ENCODE results near the gene KATNA1.
A peak's percentile ranks its signal among the peaks of the same experiment; 100 is the strongest.

Gene KATNA1

DNA sequence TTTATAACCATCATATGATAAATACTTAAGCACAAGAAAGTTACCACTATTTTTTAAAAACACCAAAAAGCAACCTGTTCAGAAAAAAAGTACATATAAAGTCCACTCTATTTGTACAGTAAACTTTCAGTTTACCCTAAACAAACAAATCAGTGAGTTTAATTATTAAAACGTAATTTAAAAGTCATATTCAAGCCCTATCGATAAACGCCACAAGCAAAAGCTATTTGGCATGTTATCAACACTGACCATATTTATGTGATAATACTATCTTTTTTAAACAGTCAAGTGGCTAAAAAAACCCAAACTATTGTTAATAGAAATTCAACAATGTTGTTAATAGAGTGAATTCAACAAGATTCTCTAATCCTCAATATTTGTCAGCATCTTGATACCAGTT, 1.9 kb downstream of the KATNA1 start:
- Mint-ChIP-seq H3K27ac (no peak overlapping the region), H3K4me1 (ENCODE audit: low read depth) (peaks cover 20% of the 10 kb centered on the region)

GRCh38 chr6:149642829-149643580, 5.5 kb downstream of the KATNA1 start:
- Mint-ChIP-seq H3K36me3 (ENCODE audit: low read depth) (peaks cover 21% of the 10 kb centered on the region), H3K4me3 (no peak overlapping the region), H3K27ac (no peak overlapping the region), H3K4me1 (ENCODE audit: low read depth) (peaks cover 17% of the 10 kb centered on the region), H3K27me3 (ENCODE audit: low read depth) (no peaks in the 10 kb centered on the region), H3K9me3 (no peaks in the 10 kb centered on the region)
- DNase-seq (ENCODE audit: low spot score): no peak

More for the DNA sequence above, 1.9 kb downstream of the KATNA1 start:
- Mint-ChIP-seq H3K36me3 (ENCODE audit: low read depth) (peaks cover 14% of the 10 kb centered on the region), H3K9me3 (no peaks in the 10 kb centered on the region), H3K27me3 (ENCODE audit: low read depth) (no peaks in the 10 kb centered on the region), H3K4me3 (peak overlapping the region; percentile 88)
- DNase-seq (ENCODE audit: low spot score): no peak

DNA sequence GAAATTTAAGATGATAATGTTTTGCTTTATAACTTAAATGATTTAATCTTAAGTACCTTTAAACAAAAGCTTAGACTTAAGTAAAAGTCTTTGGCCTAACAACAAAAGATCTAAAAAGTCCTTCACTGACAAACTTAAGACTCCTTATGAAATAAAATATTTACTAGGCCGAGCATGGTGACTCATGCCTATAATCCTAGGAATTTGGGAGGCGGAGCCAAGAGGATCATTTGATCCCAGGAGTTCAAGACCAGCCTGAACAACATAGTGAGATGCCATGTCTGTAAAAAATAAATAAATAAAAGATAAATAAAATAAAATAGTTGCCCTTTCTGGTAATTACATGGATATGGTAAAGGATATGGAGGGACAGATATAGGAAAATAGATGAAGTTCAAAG, 12.4 kb downstream of the KATNA1 start:
- Mint-ChIP-seq H3K4me1 (ENCODE audit: low read depth) (no peaks in the 10 kb centered on the region), H3K27ac (no peak overlapping the region), H3K9me3 (no peaks in the 10 kb centered on the region), H3K27me3 (ENCODE audit: low read depth) (no peaks in the 10 kb centered on the region), H3K4me3 (no peak overlapping the region), H3K36me3 (ENCODE audit: low read depth) (peaks cover 22% of the 10 kb centered on the region)
- DNase-seq (ENCODE audit: low spot score): no peak

- Mint-ChIP-seq H3K27ac (no peak overlapping the region), H3K36me3 (ENCODE audit: low read depth) (peaks cover 24% of the 10 kb centered on the region), H3K9me3 (no peaks in the 10 kb centered on the region), H3K4me3 (no peak overlapping the region), H3K4me1 (ENCODE audit: low read depth) (peaks cover 2% of the 10 kb centered on the region), H3K27me3 (ENCODE audit: low read depth) (no peaks in the 10 kb centered on the region)
- no peak for DNase-seq (ENCODE audit: low spot score)
Observed at GRCh38 chr6:149634315-149634714, 14.2 kb downstream of the KATNA1 start.

- H3K36me3 Mint-ChIP-seq (ENCODE audit: low read depth): peaks cover 33% of the 10 kb centered on the region
- no peak overlapping the region for H3K4me3 Mint-ChIP-seq
- no peaks in the 10 kb centered on the region for H3K27me3 Mint-ChIP-seq (ENCODE audit: low read depth)
- H3K9me3 Mint-ChIP-seq: no peaks in the 10 kb centered on the region
- no peak for DNase-seq (ENCODE audit: low spot score)
- peak overlapping the region; percentile 9 for H3K27ac Mint-ChIP-seq
- H3K4me1 Mint-ChIP-seq (ENCODE audit: low read depth): peaks cover 7% of the 10 kb centered on the region
Observed at GRCh38 chr6:149628875-149629510, 19.5 kb downstream of the KATNA1 start.

DNA sequence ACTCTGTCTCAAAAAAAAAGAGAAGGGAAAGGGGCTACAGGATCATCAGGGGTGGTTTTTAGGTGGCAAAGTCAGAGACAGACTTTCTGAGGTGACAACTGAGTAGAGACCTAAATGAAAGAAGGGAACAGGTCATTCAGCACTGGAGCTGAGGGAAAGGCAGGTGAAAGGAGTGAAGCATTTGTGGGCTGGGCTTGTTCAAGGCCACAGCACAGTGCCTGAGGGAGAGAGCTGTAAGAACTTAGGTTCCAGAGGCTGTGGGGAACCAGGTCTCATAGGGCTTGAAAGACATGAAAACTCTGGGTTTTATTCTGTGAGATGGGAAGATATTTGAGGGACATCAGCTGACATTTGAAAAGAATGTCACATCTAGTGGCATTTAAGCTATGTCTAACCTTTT, 20.8 kb downstream of the KATNA1 start:
- peaks cover 36% of the 10 kb centered on the region for H3K36me3 Mint-ChIP-seq (ENCODE audit: low read depth)

DNA sequence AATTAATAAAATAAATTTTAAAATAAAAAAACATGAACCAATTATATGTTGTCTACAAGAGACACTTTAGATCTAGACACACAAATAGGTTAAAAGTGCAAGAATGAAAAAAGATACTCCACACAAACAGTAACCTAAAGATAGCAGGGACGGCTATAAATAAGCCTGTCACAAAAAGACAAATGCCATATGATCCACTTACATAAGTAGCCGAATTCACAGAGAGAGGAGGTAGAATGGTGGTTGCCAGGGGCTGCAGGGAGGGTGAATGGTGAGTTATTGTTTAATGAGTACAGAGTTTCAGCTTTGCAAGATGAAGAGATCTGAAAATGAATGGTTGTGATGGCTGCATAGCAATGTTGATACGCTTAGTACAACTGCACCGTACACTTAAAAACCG, 32.7 kb downstream of the KATNA1 start:
- H3K36me3 Mint-ChIP-seq (ENCODE audit: low read depth): peaks cover 50% of the 10 kb centered on the region
- peaks cover 2% of the 10 kb centered on the region for H3K4me1 Mint-ChIP-seq (ENCODE audit: low read depth)
- no peak overlapping the region for H3K4me3 Mint-ChIP-seq
- H3K9me3 Mint-ChIP-seq: peaks cover 5% of the 10 kb centered on the region
- H3K27me3 Mint-ChIP-seq (ENCODE audit: low read depth): no peaks in the 10 kb centered on the region
- no peak overlapping the region for H3K27ac Mint-ChIP-seq
- DNase-seq (ENCODE audit: low spot score): no peak

More for the DNA sequence above, 20.8 kb downstream of the KATNA1 start:
- H3K27ac Mint-ChIP-seq: no peak overlapping the region
- peaks cover 7% of the 10 kb centered on the region for H3K4me1 Mint-ChIP-seq (ENCODE audit: low read depth)
- no peak for DNase-seq (ENCODE audit: low spot score)
- H3K9me3 Mint-ChIP-seq: no peaks in the 10 kb centered on the region
- no peak overlapping the region for H3K4me3 Mint-ChIP-seq
- H3K27me3 Mint-ChIP-seq (ENCODE audit: low read depth): no peaks in the 10 kb centered on the region

- Mint-ChIP-seq H3K27me3 (ENCODE audit: low read depth) (no peaks in the 10 kb centered on the region), H3K36me3 (ENCODE audit: low read depth) (peaks cover 48% of the 10 kb centered on the region), H3K4me3 (no peak overlapping the region), H3K27ac (no peak overlapping the region), H3K4me1 (ENCODE audit: low read depth) (peaks cover 6% of the 10 kb centered on the region), H3K9me3 (peaks cover 5% of the 10 kb centered on the region)
- DNase-seq (ENCODE audit: low spot score): no peak
Observed at GRCh38 chr6:149614337-149614736, 34.2 kb downstream of the KATNA1 start.

- Mint-ChIP-seq H3K36me3 (ENCODE audit: low read depth) (peaks cover 23% of the 10 kb centered on the region), H3K4me3 (no peak overlapping the region), H3K27ac (peak overlapping the region; percentile 64), H3K9me3 (peaks cover 5% of the 10 kb centered on the region), H3K27me3 (ENCODE audit: low read depth) (no peaks in the 10 kb centered on the region), H3K4me1 (ENCODE audit: low read depth) (peaks cover 13% of the 10 kb centered on the region)
- no peak for DNase-seq (ENCODE audit: low spot score)
Observed at GRCh38 chr6:149608381-149608982, 40.0 kb downstream of the KATNA1 start.

GRCh38 chr6:149600508-149600907, 48.0 kb downstream of the KATNA1 start:
- DNase-seq (ENCODE audit: low spot score): no peak
- Mint-ChIP-seq H3K27me3 (ENCODE audit: low read depth) (no peaks in the 10 kb centered on the region), H3K9me3 (no peaks in the 10 kb centered on the region), H3K27ac (no peak overlapping the region), H3K4me3 (no peak overlapping the region), H3K36me3 (ENCODE audit: low read depth) (peaks cover 33% of the 10 kb centered on the region), H3K4me1 (ENCODE audit: low read depth) (no peaks in the 10 kb centered on the region)

DNA sequence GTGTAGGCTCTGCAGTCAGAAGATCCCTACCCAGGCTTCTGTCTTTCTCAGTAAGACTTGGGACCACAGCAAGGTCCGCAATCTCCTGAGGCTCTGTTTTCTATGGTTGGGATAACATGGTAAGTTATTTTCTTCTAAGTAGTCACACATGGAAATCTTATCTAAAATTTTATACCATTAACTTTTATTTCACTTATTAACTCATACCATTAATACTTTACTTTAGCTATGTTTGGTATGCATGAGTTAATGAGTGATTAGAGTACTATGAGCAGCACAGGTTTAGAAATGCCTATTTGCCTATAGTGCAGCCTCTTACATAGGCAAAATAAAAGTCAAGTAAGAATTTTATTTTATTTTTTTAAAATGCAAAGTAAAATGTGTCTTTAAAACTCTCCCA, 55.1 kb downstream of the KATNA1 start:
- Mint-ChIP-seq H3K4me1 (ENCODE audit: low read depth) (no peaks in the 10 kb centered on the region), H3K27me3 (ENCODE audit: low read depth) (no peaks in the 10 kb centered on the region), H3K4me3 (no peak overlapping the region), H3K27ac (no peak overlapping the region), H3K36me3 (ENCODE audit: low read depth) (peaks cover 36% of the 10 kb centered on the region), H3K9me3 (no peaks in the 10 kb centered on the region)
- DNase-seq (ENCODE audit: low spot score): no peak

GRCh38 chr6:149592983-149593382, 55.5 kb downstream of the KATNA1 start:
- no peak for DNase-seq (ENCODE audit: low spot score)
- no peak overlapping the region for H3K27ac Mint-ChIP-seq
- H3K4me1 Mint-ChIP-seq (ENCODE audit: low read depth): no peaks in the 10 kb centered on the region
- no peaks in the 10 kb centered on the region for H3K27me3 Mint-ChIP-seq (ENCODE audit: low read depth)
- no peak overlapping the region for H3K4me3 Mint-ChIP-seq
- no peaks in the 10 kb centered on the region for H3K9me3 Mint-ChIP-seq
- H3K36me3 Mint-ChIP-seq (ENCODE audit: low read depth): peaks cover 33% of the 10 kb centered on the region

DNA sequence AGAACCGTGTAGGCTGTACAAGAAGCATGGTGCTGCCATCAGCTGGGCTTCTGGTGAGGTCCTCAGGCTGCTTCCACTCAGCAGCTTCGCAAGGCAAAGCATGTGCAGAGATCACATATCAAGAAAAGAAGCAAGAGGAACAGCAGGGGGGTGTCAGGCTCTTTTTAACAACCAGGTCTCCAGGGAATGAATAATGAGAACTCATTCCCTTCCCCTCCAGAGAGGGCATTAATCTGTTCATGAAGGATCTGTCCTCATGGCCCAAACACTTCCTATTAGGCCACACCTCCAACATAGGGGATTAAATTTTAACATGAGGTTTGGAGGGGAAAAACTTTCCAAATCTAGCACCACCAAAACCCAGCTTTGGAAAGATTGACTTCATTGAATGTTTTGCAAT, 62.4 kb downstream of the KATNA1 start:
- Mint-ChIP-seq H3K4me3 (no peak overlapping the region), H3K9me3 (no peaks in the 10 kb centered on the region), H3K36me3 (ENCODE audit: low read depth) (peaks cover 24% of the 10 kb centered on the region), H3K27ac (no peak overlapping the region), H3K27me3 (ENCODE audit: low read depth) (no peaks in the 10 kb centered on the region), H3K4me1 (ENCODE audit: low read depth) (no peaks in the 10 kb centered on the region)
- DNase-seq (ENCODE audit: low spot score): no peak

- Mint-ChIP-seq H3K9me3 (no peaks in the 10 kb centered on the region), H3K27ac (no peak overlapping the region), H3K36me3 (ENCODE audit: low read depth) (peaks cover 21% of the 10 kb centered on the region), H3K4me3 (no peak overlapping the region), H3K4me1 (ENCODE audit: low read depth) (no peaks in the 10 kb centered on the region), H3K27me3 (ENCODE audit: low read depth) (no peaks in the 10 kb centered on the region)
- no peak for DNase-seq (ENCODE audit: low spot score)
Observed at GRCh38 chr6:149581349-149581748, 67.2 kb downstream of the KATNA1 start.

Data from T-helper 2 cell treated with Interferon-gamma antibody and Interleukin-4, amounts not matched to agents 5 μg/mL and 100 μg/mL, for 36 hours (primary cell).